ENCODE data around the gene CFAP57. TPM values are rescaled to one million over a fixed set of nuclear protein-coding genes. Genes with fewer than 3 reads are reported as not detected.

Gene CFAP57
- polyA plus RNA-seq, 1 donor from 2014 or later, result 0.17 TPM

GRCh38 chr1:43277116-43277876, 105.2 kb downstream of the CFAP57 start:
- Histone ChIP-seq H4K20me1 (ENCODE audit: insufficient read depth) (no peaks in the 10 kb centered on the region), H3K79me2 (replicated peaks; ENCODE audit: insufficient read depth, low read length) (no peaks in the 10 kb centered on the region), H3K4me2 (ENCODE audit: low read length) (no peak overlapping the region), H3K36me3 (ENCODE audit: insufficient read depth, low read length) (no peaks in the 10 kb centered on the region), H3K9me2 (ENCODE audit: insufficient read depth, low read length) (no peaks in the 10 kb centered on the region), H3K4me3 (ENCODE audit: low read length) (no peak overlapping the region), H2AFZ (ENCODE audit: low read depth, low read length) (no peak overlapping the region), H3K9ac (ENCODE audit: low read length) (no peak overlapping the region), H3K9me3 (ENCODE audit: low read length) (no peaks in the 10 kb centered on the region), H3K27ac (ENCODE audit: low read length) (no peak overlapping the region), H3K27me3 (ENCODE audit: insufficient read depth, low read depth, low read length) (no peaks in the 10 kb centered on the region), H3F3A (ENCODE audit: insufficient read depth, low read length, poor library complexity, severe bottlenecking) (no peaks in the 10 kb centered on the region)
- TF ChIP-seq MXI1 (conservative IDR thresholded peaks at IDR 0.05; ENCODE audit: poor library complexity, severe bottlenecking) (no peak), CTCF (IDR thresholded peaks at IDR 0.05; ENCODE audit: poor library complexity, severe bottlenecking) (no peak), POLR2AphosphoS5 (IDR thresholded peaks at IDR 0.05) (no peak)

- no peaks in the 10 kb centered on the region for H4K20me1 ChIP-seq (ENCODE audit: insufficient read depth)
Observed at GRCh38 chr1:43279161-43279560, 107.0 kb downstream of the CFAP57 start.

GRCh38 chr1:43279666-43280065, 107.5 kb downstream of the CFAP57 start:
- Histone ChIP-seq H3K27ac (ENCODE audit: low read length) (no peak overlapping the region), H3K4me3 (ENCODE audit: low read length) (no peak overlapping the region), H3K27me3 (ENCODE audit: insufficient read depth, low read depth, low read length) (no peaks in the 10 kb centered on the region), H3K9ac (ENCODE audit: low read length) (no peak overlapping the region), H3K36me3 (ENCODE audit: insufficient read depth, low read length) (no peaks in the 10 kb centered on the region), H3K4me2 (ENCODE audit: low read length) (no peak overlapping the region), H3K9me3 (ENCODE audit: low read length) (no peaks in the 10 kb centered on the region), H2AFZ (ENCODE audit: low read depth, low read length) (no peak overlapping the region), H3F3A (ENCODE audit: insufficient read depth, low read length, poor library complexity, severe bottlenecking) (no peaks in the 10 kb centered on the region), H3K9me2 (ENCODE audit: insufficient read depth, low read length) (no peaks in the 10 kb centered on the region), H4K20me1 (ENCODE audit: insufficient read depth) (no peaks in the 10 kb centered on the region), H3K79me2 (replicated peaks; ENCODE audit: insufficient read depth, low read length) (no peaks in the 10 kb centered on the region)
- no peak for TF ChIP-seq SMC3 (conservative IDR thresholded peaks at IDR 0.05; ENCODE audit: poor library complexity)
- no peak for TF ChIP-seq MXI1 (conservative IDR thresholded peaks at IDR 0.05; ENCODE audit: poor library complexity, severe bottlenecking)
- TF ChIP-seq TAF1 (IDR thresholded peaks at IDR 0.05; ENCODE audit: low read depth), result no peak
- no peak for TF ChIP-seq CTCF (IDR thresholded peaks at IDR 0.05; ENCODE audit: poor library complexity, severe bottlenecking)
- TF ChIP-seq EZH2 (IDR thresholded peaks at IDR 0.05; ENCODE audit: borderline replicate concordance, insufficient read depth, low read length, poor library complexity, severe bottlenecking), result no peak
- TF ChIP-seq EP300 (conservative IDR thresholded peaks at IDR 0.05; ENCODE audit: poor library complexity, severe bottlenecking), result no peak
- TF ChIP-seq POLR2AphosphoS5 (IDR thresholded peaks at IDR 0.05), result no peak
- no peak for TF ChIP-seq RAD21 (conservative IDR thresholded peaks at IDR 0.05)

More at GRCh38 chr1:43279161-43279560, 107.0 kb downstream of the CFAP57 start:
- no peaks in the 10 kb centered on the region for H3K9me3 ChIP-seq (ENCODE audit: low read length)
- H3K4me2 ChIP-seq (ENCODE audit: low read length), result no peak overlapping the region
- H3K9ac ChIP-seq (ENCODE audit: low read length), result no peak overlapping the region
- H3K9me2 ChIP-seq (ENCODE audit: insufficient read depth, low read length), result no peaks in the 10 kb centered on the region
- H3K79me2 ChIP-seq (replicated peaks; ENCODE audit: insufficient read depth, low read length), result no peaks in the 10 kb centered on the region
- TF ChIP-seq CTCF (IDR thresholded peaks at IDR 0.05; ENCODE audit: poor library complexity, severe bottlenecking), result no peak
- TF ChIP-seq MXI1 (conservative IDR thresholded peaks at IDR 0.05; ENCODE audit: poor library complexity, severe bottlenecking), result no peak
- no peak for TF ChIP-seq EZH2 (IDR thresholded peaks at IDR 0.05; ENCODE audit: borderline replicate concordance, insufficient read depth, low read length, poor library complexity, severe bottlenecking)
- H3K27ac ChIP-seq (ENCODE audit: low read length), result no peak overlapping the region
- no peaks in the 10 kb centered on the region for H3F3A ChIP-seq (ENCODE audit: insufficient read depth, low read length, poor library complexity, severe bottlenecking)
- no peaks in the 10 kb centered on the region for H3K27me3 ChIP-seq (ENCODE audit: insufficient read depth, low read depth, low read length)
- H3K36me3 ChIP-seq (ENCODE audit: insufficient read depth, low read length), result no peaks in the 10 kb centered on the region
- H3K4me3 ChIP-seq (ENCODE audit: low read length), result no peak overlapping the region
- no peak overlapping the region for H2AFZ ChIP-seq (ENCODE audit: low read depth, low read length)

Data from neural cell (in vitro differentiated cells).